OCI-LY7 (cell line): ENCODE results near the gene GPD1L. TPM values are rescaled to one million over a fixed set of nuclear protein-coding genes. Genes with fewer than 3 reads are reported as not detected.
A peak's percentile ranks its signal among the peaks of the same experiment; 100 is the strongest.
"Not testable (repeated sequence)": the region's sequence is repeated elsewhere in the genome, so short reads cannot be mapped to it uniquely, and the experiment has no call there.

Experiments
- BruUV-seq: library from RNA; stranded (reverse); fragments of 400-500 nt; replicated peaks from 2 replicates; lab custom pipeline; 2021; lab: Mats Ljungman, UMichigan
- CTCF ChIA-PET: fragments of 300-600 bp; sonication (Branson Sonifier 250); formaldehyde crosslinking; loops from one replicate; lab custom pipeline; 2022; ENCODE audit warnings: antibody characterized with exemption; ENCODE audit not compliant: unreplicated experiment; lab: Charles Lee
- POLR2A ChIA-PET: fragments of 300-600 bp; sonication (Branson Sonifier 250); formaldehyde crosslinking; loops from one replicate; lab custom pipeline; 2022; ENCODE audit warnings: antibody characterized with exemption; lab: Charles Lee
- DNase-seq: peaks from one replicate; pipeline ENCODE4 v3.0.0-alpha.2; 2015; ENCODE audit warnings: low spot score
- H2AFZ ChIP-seq: fragments of 200-600 bp; sonication (generic), shearing (Covaris generic); 2 replicates; pipeline ENCODE4 v1.6.1; 2014; ENCODE audit warnings: mild to moderate bottlenecking, antibody characterized with exemption, low read length, moderate library complexity
- H3K27ac ChIP-seq: fragments of 200-600 bp; sonication (generic); 2 replicates; pipeline ENCODE4 v1.5.1; 2014; ENCODE audit warnings: mixed run types, low read depth, mild to moderate bottlenecking, moderate library complexity, low read length, inconsistent platforms; ENCODE audit not compliant: poor library complexity, severe bottlenecking
- H3K36me3 ChIP-seq: fragments of 200-600 bp; sonication (generic); 2 replicates; pipeline ENCODE4 v1.6.1; 2014; ENCODE audit warnings: mild to moderate bottlenecking, antibody characterized with exemption, low read length, moderate library complexity, mixed read lengths; ENCODE audit not compliant: insufficient read depth
- H3K4me1 ChIP-seq: fragments of 200-600 bp; sonication (generic); 2 replicates; pipeline ENCODE4 v1.5.1; 2014; ENCODE audit warnings: mild to moderate bottlenecking, low read length; ENCODE audit not compliant: insufficient read depth, poor library complexity, severe bottlenecking
- H3K4me2 ChIP-seq: fragments of 200-600 bp; sonication (generic); 2 replicates; pipeline ENCODE4 v1.6.1; 2014; ENCODE audit warnings: mild to moderate bottlenecking, low read length
- H3K4me3 ChIP-seq: fragments of 200-600 bp; sonication (generic); 2 replicates; pipeline ENCODE4 v1.5.1; 2014; ENCODE audit warnings: mild to moderate bottlenecking, low read depth, low read length; ENCODE audit not compliant: poor library complexity, severe bottlenecking
- H3K79me2 ChIP-seq: fragments of 200-600 bp; sonication (generic); 2 replicates; pipeline ENCODE4 v1.6.1; 2016; ENCODE audit warnings: low read depth, mild to moderate bottlenecking, low read length, moderate library complexity, mixed read lengths; ENCODE audit not compliant: insufficient read depth
- H3K9me2 ChIP-seq: fragments of 200-600 bp; sonication (generic); 2 replicates; pipeline ENCODE4 v1.6.1; 2016; ENCODE audit warnings: mild to moderate bottlenecking, low read length, mixed read lengths; ENCODE audit not compliant: insufficient read depth
- H3K9me3 ChIP-seq: fragments of 200-600 bp; sonication (generic); 2 replicates; pipeline ENCODE4 v1.6.1; 2014; ENCODE audit warnings: mild to moderate bottlenecking, mixed run types, low read length, mixed read lengths
- H4K20me1 ChIP-seq: fragments of 200-600 bp; sonication (generic); 2 replicates; pipeline ENCODE4 v1.6.1; 2014; ENCODE audit warnings: mild to moderate bottlenecking, antibody characterized with exemption, low read length, moderate library complexity, mixed read lengths; ENCODE audit not compliant: insufficient read depth
- EZH2phosphoT487 ChIP-seq: fragments of 200-600 bp; sonication (generic); IDR thresholded peaks from 2 replicates; pipeline ENCODE4 v1.6.1; 2018; ENCODE audit warnings: low read depth, borderline replicate concordance, mild to moderate bottlenecking, mixed run types, antibody characterized with exemption, low read length, moderate library complexity, mixed read lengths
- intact Hi-C: fragments of 100-400 bp; cut with micrococcal nuclease; formaldehyde crosslinking; loops from one replicate; pipeline ENCODE4 v1.10.0; 2022; ENCODE audit not compliant: unreplicated experiment
- total RNA-seq, 2 experiments: library from RNA; depleted of rRNA in 1 of 2; stranded (reverse); fragments of >200 nt in 1 of 2; shearing (Covaris generic) in 1 of 2; gene quantifications; 2 replicates each; pipeline ENCODE4 v1.2.3, GENCODE V29; 2014 to 2022
- TF ChIP-seq, protein P1 (sequence below): fragments of 200-600 bp; sonication (generic); conservative IDR thresholded peaks from 2 replicates; pipeline ENCODE4 v1.5.1; 2014; ENCODE audit warnings: mild to moderate bottlenecking, antibody characterized with exemption, low read length, moderate library complexity, mixed read lengths

Gene GPD1L
- total RNA-seq, 2 experiments from 2014 or later, result 27.5 to 29.2 TPM

DNA sequence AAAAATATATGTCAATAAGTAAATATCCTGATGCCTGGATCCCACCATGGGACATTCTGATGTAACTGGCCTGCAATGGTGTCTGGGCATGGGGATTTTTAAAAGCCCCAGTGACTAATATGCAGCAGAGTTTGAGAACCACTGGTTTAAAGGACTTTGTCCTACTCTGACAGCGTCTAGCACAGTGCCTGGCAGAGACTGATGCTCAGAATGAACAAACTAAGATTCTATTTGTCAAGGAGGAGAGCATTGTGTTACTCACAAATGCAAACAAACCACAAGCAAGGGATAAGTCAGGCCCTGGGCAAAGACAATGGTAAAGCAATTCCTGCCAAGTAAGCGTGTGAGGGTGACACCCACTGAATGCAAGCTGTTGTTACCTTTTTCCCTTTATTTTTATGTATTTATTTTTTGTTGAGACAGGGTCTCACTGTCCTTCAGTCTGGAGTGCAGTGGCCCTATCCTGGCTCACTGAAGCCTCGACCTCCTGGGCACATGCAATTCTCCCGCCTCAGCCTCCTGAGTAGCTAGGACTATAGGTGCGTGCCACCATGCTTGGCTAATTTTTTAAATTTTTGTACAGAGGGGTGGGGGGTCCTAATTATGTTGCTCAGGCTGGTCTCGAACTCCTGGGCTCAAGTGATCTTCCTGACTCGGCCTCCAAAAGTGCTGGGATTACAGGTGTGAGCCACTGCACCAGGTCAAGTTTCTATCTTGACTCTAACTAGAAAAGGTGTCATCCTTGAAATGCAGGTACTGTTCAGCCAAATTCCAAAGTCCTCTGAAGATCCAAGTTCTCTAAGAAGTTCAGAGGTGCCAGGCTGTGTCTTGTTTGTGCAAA is 909 bp upstream of the GPD1L start:
- Histone ChIP-seq H2AFZ (peak overlapping the region; percentile 93), H3K27ac (no peak overlapping the region), H3K4me2 (peak overlapping the region; percentile 99), H3K9me2 (no peaks in the 10 kb centered on the region), H3K79me2 (peaks cover 16% of the 10 kb centered on the region; the same call in 1 of the 2 replicates), H3K36me3 (no peaks in the 10 kb centered on the region; the same call in 1 of the 2 replicates), H3K9me3 (peaks cover 22% of the 10 kb centered on the region; the same call in 1 of the 2 replicates), H4K20me1 (no peaks in the 10 kb centered on the region), H3K4me1 (peaks cover 12% of the 10 kb centered on the region), H3K4me3 (peak overlapping the region; percentile 93)
- POLR2A ChIA-PET, result interaction anchor here (0.6 to 1.5 kb wide), 4 partner anchors 23 to 574 kb away, joined by 3 to 4 read pairs (median 4); no protein-coding TSS in a partner anchor
- intact Hi-C loops, result loop anchor here (2.0 kb wide), 1 partner anchor 79 kb away; no protein-coding TSS in a partner anchor
- TF ChIP-seq, protein P1, sequence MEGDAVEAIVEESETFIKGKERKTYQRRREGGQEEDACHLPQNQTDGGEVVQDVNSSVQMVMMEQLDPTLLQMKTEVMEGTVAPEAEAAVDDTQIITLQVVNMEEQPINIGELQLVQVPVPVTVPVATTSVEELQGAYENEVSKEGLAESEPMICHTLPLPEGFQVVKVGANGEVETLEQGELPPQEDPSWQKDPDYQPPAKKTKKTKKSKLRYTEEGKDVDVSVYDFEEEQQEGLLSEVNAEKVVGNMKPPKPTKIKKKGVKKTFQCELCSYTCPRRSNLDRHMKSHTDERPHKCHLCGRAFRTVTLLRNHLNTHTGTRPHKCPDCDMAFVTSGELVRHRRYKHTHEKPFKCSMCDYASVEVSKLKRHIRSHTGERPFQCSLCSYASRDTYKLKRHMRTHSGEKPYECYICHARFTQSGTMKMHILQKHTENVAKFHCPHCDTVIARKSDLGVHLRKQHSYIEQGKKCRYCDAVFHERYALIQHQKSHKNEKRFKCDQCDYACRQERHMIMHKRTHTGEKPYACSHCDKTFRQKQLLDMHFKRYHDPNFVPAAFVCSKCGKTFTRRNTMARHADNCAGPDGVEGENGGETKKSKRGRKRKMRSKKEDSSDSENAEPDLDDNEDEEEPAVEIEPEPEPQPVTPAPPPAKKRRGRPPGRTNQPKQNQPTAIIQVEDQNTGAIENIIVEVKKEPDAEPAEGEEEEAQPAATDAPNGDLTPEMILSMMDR, result no peak
- no peak for TF ChIP-seq EZH2phosphoT487
- no peak for DNase-seq
- no TSS peak for BruUV-seq
- CTCF ChIA-PET, result no interaction called here

DNA sequence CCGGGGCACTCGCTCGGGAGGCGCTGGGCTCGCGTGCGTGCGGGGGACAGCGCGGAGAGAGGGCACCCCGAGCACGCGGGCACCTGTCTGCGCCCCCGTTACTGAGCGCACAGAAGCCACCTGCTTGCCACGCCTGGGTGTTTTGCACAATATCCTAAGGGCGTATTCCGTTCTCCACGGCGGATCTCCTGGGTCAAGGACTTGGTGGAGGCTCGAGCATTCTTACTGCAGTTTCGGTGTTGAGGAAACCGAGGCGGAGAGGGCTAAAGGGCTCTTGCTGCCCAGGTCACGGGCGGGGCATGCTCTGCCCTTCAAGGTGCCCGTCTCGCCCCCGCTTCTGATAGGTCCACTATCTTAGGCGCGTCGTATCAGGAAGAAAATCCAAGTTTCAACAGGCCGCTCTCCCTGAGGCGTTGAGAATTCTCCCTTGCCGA is 526 bp downstream of the GPD1L start:
- TF ChIP-seq, protein P1, result no peak
- TF ChIP-seq EZH2phosphoT487, result no peak
- H3K4me1 ChIP-seq, result peaks cover 12% of the 10 kb centered on the region
- peak overlapping the region; percentile 93 for H3K4me3 ChIP-seq
- ChIA-PET POLR2A (no interaction called here), CTCF (no interaction called here)
- peak overlapping the region; percentile 93; the same call in 1 of the 2 replicates for H2AFZ ChIP-seq
- no peaks in the 10 kb centered on the region for H3K9me2 ChIP-seq
- no peaks in the 10 kb centered on the region; the same call in 1 of the 2 replicates for H3K36me3 ChIP-seq
- H3K9me3 ChIP-seq, result peaks cover 8% of the 10 kb centered on the region; the same call in 1 of the 2 replicates
- intact Hi-C loops, result loop anchor here (2.0 kb wide), 1 partner anchor 80 kb away; no protein-coding TSS in a partner anchor
- peak overlapping the region; percentile 99 for H3K4me2 ChIP-seq
- peak; percentile 34 for DNase-seq
- no TSS peak for BruUV-seq
- no peak overlapping the region for H3K27ac ChIP-seq
- H3K79me2 ChIP-seq, result peaks cover 22% of the 10 kb centered on the region; the same call in 1 of the 2 replicates
- no peaks in the 10 kb centered on the region for H4K20me1 ChIP-seq

DNA sequence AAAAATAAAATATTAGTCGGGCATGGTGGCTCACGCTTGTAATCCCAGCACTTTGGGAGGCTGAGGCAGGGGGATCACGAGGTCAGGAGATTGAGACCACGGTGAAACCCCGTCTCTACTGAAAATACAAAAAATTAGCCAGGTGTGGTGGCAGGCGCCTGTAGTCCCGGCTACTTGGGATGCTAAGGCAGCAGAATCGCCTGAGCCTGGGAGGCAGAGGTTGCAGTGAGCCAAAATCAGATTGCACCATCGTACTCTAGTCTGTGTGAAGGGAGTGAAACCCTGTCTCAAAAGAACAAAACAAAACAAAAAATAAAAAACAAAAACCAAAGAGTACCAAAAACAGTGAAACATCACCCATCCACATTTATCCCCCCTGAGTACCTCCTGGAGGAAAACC is 1.8 kb downstream of the GPD1L start:
- H4K20me1 ChIP-seq, H3K9me2 ChIP-seq, H2AFZ ChIP-seq, H3K9me3 ChIP-seq, H3K4me3 ChIP-seq, intact Hi-C loops, DNase-seq, BruUV-seq, H3K36me3 ChIP-seq, H3K27ac ChIP-seq: not testable (repeated sequence)
- Histone ChIP-seq H3K79me2 (peaks cover 33% of the 10 kb centered on the region; the same call in 1 of the 2 replicates), H3K4me1 (peaks cover 12% of the 10 kb centered on the region), H3K4me2 (peak overlapping the region; percentile 99; the same call in 1 of the 2 replicates)
- ChIA-PET CTCF (interaction anchor here (0.5 kb wide), 1 partner anchor 226 kb away, joined by 3 read pairs; no protein-coding TSS in a partner anchor), POLR2A (interaction anchor here (0.6 to 1.2 kb wide), 3 partner anchors 8 to 438 kb away, joined by 3 to 4 read pairs (median 3); no protein-coding TSS in a partner anchor)
